Stimulated activated CD8-positive, alpha-beta memory T cell treated with anti-CD3 and anti-CD28 coated beads, Interleukin-12 subunit alpha, Interleukin-12 subunit beta, amount 100 ng/mL, for 24 hours (primary cell): Measurements from ENCODE around the gene CCDC174.

ENCODE experiments used
- DNase-seq: peaks from one replicate; pipeline ENCODE4 v3.0.0-alpha.2; 2020; ENCODE audit errors: extremely low read depth

Gene CCDC174

GRCh38 chr3:14701676-14702075 is 50.1 kb downstream of the CCDC174 start:
- DNase-seq, result no peak

- no peak for DNase-seq
Measured at GRCh38 chr3:14703128-14703750, 51.7 kb downstream of the CCDC174 start.

GRCh38 chr3:14703791-14704190 is 52.2 kb downstream of the CCDC174 start:
- no peak for DNase-seq

- no peak for DNase-seq
Measured at GRCh38 chr3:14706096-14706495, 54.5 kb downstream of the CCDC174 start.

- no peak for DNase-seq
Measured at GRCh38 chr3:14716591-14716990, 65.0 kb downstream of the CCDC174 start.

- DNase-seq, result no peak
Measured at GRCh38 chr3:14717307-14717706, 65.7 kb downstream of the CCDC174 start.

GRCh38 chr3:14718539-14718938 is 67.0 kb downstream of the CCDC174 start:
- no peak for DNase-seq

- no peak for DNase-seq
Measured at GRCh38 chr3:14719006-14719405, 67.4 kb downstream of the CCDC174 start.

- no peak for DNase-seq
Measured at GRCh38 chr3:14721126-14721864, 69.7 kb downstream of the CCDC174 start.
